Activated T-cell treated with anti-CD3 and anti-CD28 coated beads, Interleukin-2, amount 50 U/mL, for 1 hour (primary cell): ENCODE results near the gene MMP25.
"Not testable (repeated sequence)": the region's sequence is repeated elsewhere in the genome, so short reads cannot be mapped to it uniquely, and the experiment has no call there.

Source experiments
- DNase-seq: peaks from one replicate; pipeline ENCODE4 v3.0.0-alpha.2; 2020

Gene MMP25

GRCh38 chr16:3030222-3031212 lies 15.8 kb upstream of the MMP25 start:
- DNase-seq: no peak

- DNase-seq: no peak
Observed at GRCh38 chr16:3032624-3033023, 13.7 kb upstream of the MMP25 start.

- DNase-seq: no peak
Observed at GRCh38 chr16:3035289-3035971, 10.9 kb upstream of the MMP25 start.

- DNase-seq: no peak
Observed at GRCh38 chr16:3035972-3036725, 10.2 kb upstream of the MMP25 start.

GRCh38 chr16:3036726-3037315 lies 9.5 kb upstream of the MMP25 start, which contains the start of gene BICDL2:
Gene BICDL2 (minus strand): TSS chr16:3036944. CDS start chr16:3035496, 1,448 bp downstream.
- DNase-seq: no peak

- DNase-seq: no peak
Observed at GRCh38 chr16:3038256-3038655, 8.1 kb upstream of the MMP25 start.

GRCh38 chr16:3038896-3039295 lies 7.5 kb upstream of the MMP25 start:
- no peak for DNase-seq

GRCh38 chr16:3042376-3042775 lies 4.0 kb upstream of the MMP25 start:
- DNase-seq: no peak

GRCh38 chr16:3044708-3045107 lies 1.7 kb upstream of the MMP25 start:
- DNase-seq: no peak

- no peak for DNase-seq
Observed at GRCh38 chr16:3046641-3047386, 453 bp downstream of the MMP25 start.

GRCh38 chr16:3047387-3047720 lies 993 bp downstream of the MMP25 start:
- DNase-seq: no peak

GRCh38 chr16:3049921-3050481 lies 3.6 kb downstream of the MMP25 start:
- DNase-seq: no peak

- DNase-seq: no peak
Observed at GRCh38 chr16:3050487-3050886, 4.1 kb downstream of the MMP25 start.

GRCh38 chr16:3051009-3051408 lies 4.6 kb downstream of the MMP25 start:
- DNase-seq: no peak

GRCh38 chr16:3051494-3051893 lies 5.1 kb downstream of the MMP25 start:
- DNase-seq: no peak

GRCh38 chr16:3052571-3053329 lies 6.4 kb downstream of the MMP25 start:
- DNase-seq: peak; percentile 24

- DNase-seq: not testable (repeated sequence)
Observed at GRCh38 chr16:3053330-3053710, 7.0 kb downstream of the MMP25 start.

- DNase-seq: no peak
Observed at GRCh38 chr16:3054965-3055733, 8.8 kb downstream of the MMP25 start.

- DNase-seq: not testable (repeated sequence)
Observed at GRCh38 chr16:3055734-3056115, 9.4 kb downstream of the MMP25 start.
